Gastroesophageal sphincter (tissue), 4 donors: Measurements from ENCODE around the gene SEMA3F. TPM values are rescaled to one million over a fixed set of nuclear protein-coding genes. Genes with fewer than 3 reads are reported as not detected.

Experiments used
- ATAC-seq: fragments of 150-250 bp; one replicate; pipeline ENCODE4 v1.9.1; 2016; ENCODE audit warnings: mild to moderate bottlenecking, moderate library complexity
- H3K27ac ChIP-seq, 4 donors: fragments of 200-600 bp; sonication (generic) in 3 of 4; 1 replicate in 3 of 4; 2 replicates in 1 of 4; pipeline ENCODE4 v1.5.1; 2016 to 2019
- H3K27me3 ChIP-seq: fragments of 200-600 bp; sonication (generic); one replicate; pipeline ENCODE4 v1.5.1; 2019
- H3K36me3 ChIP-seq, 2 donors: fragments of 200-600 bp; sonication (generic); one replicate each; pipeline ENCODE4 v1.5.1; 2019; ENCODE audit warnings: control low read depth in 1 of 2
- H3K4me1 ChIP-seq, 3 donors: fragments of 200-600 bp; sonication (generic); 1 replicate in 2 of 3; 2 replicates in 1 of 3; pipeline ENCODE4 v1.5.1; 2016 to 2019; ENCODE audit warnings: control low read depth in 2 of 3
- H3K4me3 ChIP-seq, 2 donors: fragments of 200-600 bp; sonication (generic); one replicate each; pipeline ENCODE4 v1.5.1; 2019; ENCODE audit warnings: mild to moderate bottlenecking in 1 of 2, moderate library complexity in 1 of 2
- H3K9me3 ChIP-seq, 3 donors: fragments of 200-600 bp; sonication (generic); one replicate each; pipeline ENCODE4 v1.5.1; 2017 to 2019; ENCODE audit warnings: control low read depth in 2 of 3
- CTCF ChIP-seq, 4 experiments: fragments of 200-600 bp in 2 of 4; fragments of 450-650 bp in 2 of 4; sonication (generic) in 1 of 4; IDR thresholded peaks; one replicate each; pipeline ENCODE4 v1.5.1; 2017 to 2019; ENCODE audit warnings: antibody characterized with exemption in 4 of 4, mild to moderate bottlenecking in 2 of 4, moderate library complexity in 2 of 4
- EP300 ChIP-seq: sonication (generic); formaldehyde crosslinking; IDR thresholded peaks from one replicate; pipeline ENCODE4 v1.6.1; 2017; ENCODE audit warnings: antibody characterized with exemption, mild to moderate bottlenecking
- POLR2A ChIP-seq, 2 donors: fragments of 450-650 bp; IDR thresholded peaks; one replicate each; pipeline ENCODE4 v1.6.1; 2017; ENCODE audit warnings: antibody characterized with exemption in 2 of 2, mild to moderate bottlenecking in 2 of 2, moderate library complexity in 1 of 2
- POLR2AphosphoS5 ChIP-seq: sonication (generic); formaldehyde crosslinking; IDR thresholded peaks from one replicate; pipeline ENCODE4 v1.6.1; 2017; ENCODE audit warnings: antibody characterized with exemption
- WGBS, 2 donors: methylation state at CpG; one replicate each; pipeline ENCODE4 v1.1.5; 2018; ENCODE audit warnings: low coverage in 1 of 2; 5-methylcytosine and 5-hydroxymethylcytosine counted together
- total RNA-seq, 4 donors: library from RNA; depleted of rRNA; stranded (reverse); fragments of >200 nt; gene quantifications; one replicate each; pipeline ENCODE4 v1.1.0, GENCODE V29; 2016

Gene SEMA3F
- total RNA-seq, 4 donors from 2014 or later = 6.7 to 33.5 (median 16.3) TPM

- Histone ChIP-seq H3K36me3 (no peaks in the 10 kb centered on the region), H3K9me3 (no peaks in the 10 kb centered on the region), H3K4me3 (no peak overlapping the region), H3K27ac (peak overlapping the region in 3 of 4 donors; percentile 83 to 94 (median 87)), H3K4me1 (peaks cover 9 to 99% (median 64%) of the 10 kb centered on the region in 3 donors), H3K27me3 (no peaks in the 10 kb centered on the region)
- WGBS, 2 donors = 17% methylated on average over 1 of the region's 5 CpGs; no CpG with 5 or more reads in 1 of the 2 donors
- TF ChIP-seq CTCF (IDR thresholded peaks at IDR 0.05) = no peak
- TF ChIP-seq POLR2AphosphoS5 = no peak
- TF ChIP-seq POLR2A (IDR thresholded peaks at IDR 0.05) = no peak
- no peak for TF ChIP-seq EP300
- ATAC-seq = no peak
Measured at GRCh38 chr3:50162034-50162883, 7.1 kb downstream of the SEMA3F start.

DNA sequence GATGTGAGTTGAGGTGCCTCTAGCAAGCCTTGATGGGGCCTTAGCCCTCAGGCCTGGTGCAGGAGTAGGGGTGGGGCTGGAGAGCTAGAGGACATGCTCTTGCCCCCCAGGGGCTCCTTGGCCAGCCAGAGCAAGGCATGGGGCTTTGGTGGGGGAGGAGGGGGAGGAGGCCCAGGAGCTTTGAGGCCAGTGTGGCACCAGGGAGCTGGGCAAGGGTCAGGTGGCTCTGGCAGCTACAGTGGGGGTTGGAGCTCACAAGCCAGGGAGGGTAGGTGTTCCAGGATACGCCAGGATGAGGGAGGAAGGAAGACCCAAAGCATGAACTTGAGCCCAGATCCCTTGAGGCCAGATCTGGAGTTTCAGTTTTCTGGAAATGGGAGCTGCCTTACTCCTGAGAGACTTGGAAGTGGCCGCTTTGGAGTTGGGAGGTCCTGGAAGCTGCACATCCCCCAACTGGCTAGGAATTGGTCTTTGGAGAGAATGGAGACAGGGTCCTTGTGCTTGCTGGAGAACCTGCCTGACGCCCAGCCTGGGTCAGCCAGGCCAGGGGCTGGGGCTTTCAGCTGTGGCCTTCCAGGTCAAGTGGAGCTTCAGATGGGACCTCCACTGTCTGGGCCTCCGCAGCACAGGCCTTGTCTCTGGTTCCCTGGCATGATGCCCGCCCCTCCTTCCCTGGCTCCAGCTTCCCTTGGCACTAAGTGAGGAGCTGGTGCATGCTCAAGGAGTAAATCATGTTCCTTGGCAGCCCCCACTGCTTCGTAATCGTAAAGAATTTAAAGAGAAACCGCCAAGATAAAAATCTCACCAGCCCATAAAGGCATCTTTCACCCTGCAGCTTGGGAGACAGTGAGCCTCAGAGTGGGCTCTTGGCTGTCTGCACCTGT lies 8.7 kb downstream of the SEMA3F start:
- 27% methylated on average over 3 of the region's 8 CpGs; no CpG with 5 or more reads in 1 of the 2 donors for WGBS, 2 donors
- Histone ChIP-seq H3K27me3 (no peaks in the 10 kb centered on the region), H3K27ac (peak overlapping the region; percentile 49 to 94 (median 85)), H3K4me3 (no peak overlapping the region), H3K9me3 (no peaks in the 10 kb centered on the region), H3K4me1 (peaks cover 9 to 100% (median 60%) of the 10 kb centered on the region in 3 donors), H3K36me3 (no peaks in the 10 kb centered on the region)
- ATAC-seq = peak; percentile 67
- TF ChIP-seq EP300 (no peak), POLR2AphosphoS5 (peak; percentile 77), POLR2A (IDR thresholded peaks at IDR 0.05) (no peak)

GRCh38 chr3:50164481-50164880 lies 9.4 kb downstream of the SEMA3F start:
- H3K27ac ChIP-seq = peak overlapping the region; percentile 49 to 94 (median 85)
- no peak for TF ChIP-seq POLR2A (IDR thresholded peaks at IDR 0.05)
- no peak for TF ChIP-seq EP300
- TF ChIP-seq POLR2AphosphoS5 = no peak
- TF ChIP-seq CTCF (IDR thresholded peaks at IDR 0.05) = no peak
- no peaks in the 10 kb centered on the region for H3K27me3 ChIP-seq
- no peaks in the 10 kb centered on the region for H3K36me3 ChIP-seq
- H3K4me3 ChIP-seq = no peak overlapping the region
- no CpG with 5 or more reads among the region's 1 CpG for WGBS, 2 donors
- no peaks in the 10 kb centered on the region for H3K9me3 ChIP-seq
- no peak for ATAC-seq
- peaks cover 9 to 100% (median 60%) of the 10 kb centered on the region in 3 donors for H3K4me1 ChIP-seq

DNA sequence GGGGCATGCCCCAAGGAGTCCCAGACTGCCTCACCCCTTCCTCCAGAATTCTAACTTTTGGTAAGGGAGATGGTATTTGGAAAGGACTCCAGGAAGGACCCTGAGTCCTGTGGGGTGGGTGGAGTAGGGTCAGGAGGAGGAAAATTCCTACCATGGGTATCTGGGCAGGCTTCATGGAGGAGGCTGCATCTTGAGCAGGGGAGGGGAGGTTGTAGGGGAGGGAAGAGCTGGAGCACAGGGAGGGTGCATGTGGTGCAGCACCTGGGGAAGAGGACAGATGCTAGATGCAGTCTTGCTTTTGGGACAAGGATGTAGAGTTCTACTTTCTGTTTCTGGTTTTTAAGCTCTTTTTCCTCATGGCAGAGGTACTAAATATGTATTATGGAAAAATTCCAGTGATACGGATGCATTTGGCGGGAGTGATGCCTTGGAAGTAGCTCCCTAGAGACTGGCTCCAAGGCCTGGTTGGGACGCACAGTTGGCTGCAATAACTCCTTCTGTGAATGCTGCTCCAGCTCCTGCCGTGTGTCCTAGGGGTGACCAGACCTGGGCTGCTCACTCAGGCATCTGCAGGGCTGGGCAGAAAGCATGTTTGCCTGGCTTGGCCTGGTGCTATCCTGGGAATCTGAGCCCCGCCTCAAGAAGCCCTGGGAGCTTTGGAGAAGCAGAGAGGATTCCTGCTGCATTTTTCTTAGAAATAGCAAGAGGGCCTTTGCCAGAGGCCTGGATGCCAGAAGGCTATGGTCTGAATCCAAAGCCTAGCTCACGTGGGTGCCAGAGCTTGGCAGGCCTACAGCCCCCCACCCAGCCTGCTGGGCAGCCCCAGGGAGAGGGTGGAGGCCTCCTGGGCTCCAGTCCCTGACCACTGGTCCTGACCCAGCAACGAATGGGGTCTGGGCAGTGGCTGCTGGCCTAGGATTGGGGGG lies 10.1 kb downstream of the SEMA3F start:
- Histone ChIP-seq H3K27ac (peak overlapping the region; percentile 62 to 94 (median 85)), H3K36me3 (no peaks in the 10 kb centered on the region), H3K4me1 (peaks cover 9 to 96% (median 62%) of the 10 kb centered on the region in 3 donors), H3K4me3 (peak overlapping the region in 1 of 2 donors; percentile 20), H3K27me3 (no peaks in the 10 kb centered on the region), H3K9me3 (no peaks in the 10 kb centered on the region)
- ATAC-seq = peak; percentile 75
- WGBS, 2 donors = 0% methylated on average over 2 of the region's 7 CpGs
- TF ChIP-seq EP300 (no peak), POLR2A (IDR thresholded peaks at IDR 0.05) (no peak), POLR2AphosphoS5 (peak; percentile 35), CTCF (IDR thresholded peaks at IDR 0.05) (no peak)
